K562 (cell line): ENCODE data around the gene DHDDS. TPM values are rescaled to one million over a fixed set of nuclear protein-coding genes. Genes with fewer than 3 reads are reported as not detected.

Source experiments
- COPS2 ChIP-seq: fragments of 450-650 bp; conservative IDR thresholded peaks from 2 replicates; pipeline ENCODE4 v1.6.1; 2016; ENCODE audit warnings: mild to moderate bottlenecking, moderate library complexity
- FOXK1 ChIP-seq: sonication (generic); formaldehyde crosslinking; IDR thresholded peaks from 2 replicates; pipeline ENCODE4 v1.8.0; 2022; ENCODE audit warnings: missing genetic modification reagents, mild to moderate bottlenecking, borderline replicate concordance
- NFIC ChIP-seq: fragments of 450-650 bp; IDR thresholded peaks from 2 replicates; pipeline ENCODE4 v1.6.1; 2017; ENCODE audit warnings: mild to moderate bottlenecking, inconsistent platforms
- NFRKB ChIP-seq: fragments of 450-650 bp; IDR thresholded peaks from 2 replicates; pipeline ENCODE4 v1.6.1; 2016; ENCODE audit warnings: low read depth
- PHB ChIP-seq: fragments of 250-450 bp; sonication (Bioruptor Pico); IDR thresholded peaks from 2 replicates; pipeline ENCODE4 v1.5.0; 2021
- RBM34 ChIP-seq: fragments of 200-400 bp; formaldehyde crosslinking; IDR thresholded peaks from 2 replicates; pipeline ENCODE4 v1.6.1; 2018; ENCODE audit warnings: low read length, borderline replicate concordance; ENCODE audit not compliant: insufficient read depth
- SETDB1 ChIP-seq: IDR thresholded peaks from one replicate; pipeline ENCODE4 v1.6.1; 2012; ENCODE audit warnings: low read length, control low read depth, inconsistent platforms
- WHSC1 ChIP-seq: IDR thresholded peaks from one replicate; pipeline ENCODE4 v1.6.1; 2012; ENCODE audit warnings: low read length, control low read depth, inconsistent platforms
- ZBTB7A ChIP-seq: IDR thresholded peaks from 2 replicates; pipeline ENCODE4 v1.6.1; 2011; ENCODE audit warnings: low read depth, mild to moderate bottlenecking, low read length, moderate library complexity, borderline replicate concordance; ENCODE audit not compliant: control insufficient read depth
- ZEB2 ChIP-seq: fragments of 450-650 bp; IDR thresholded peaks from 2 replicates; pipeline ENCODE4 v1.6.1; 2016
- ZNF224 ChIP-seq: sonication (generic); formaldehyde crosslinking; IDR thresholded peaks from 2 replicates; pipeline ENCODE4 v1.8.0; 2022; ENCODE audit warnings: mild to moderate bottlenecking, missing genetic modification reagents
- ZNF436 ChIP-seq: fragments of 250-450, 450-650 bp; sonication (Bioruptor Pico); formaldehyde crosslinking; IDR thresholded peaks from 2 replicates; pipeline ENCODE4 v1.7.0; 2020; ENCODE audit warnings: mild to moderate bottlenecking
- ZNF583 ChIP-seq: fragments of 250-450 bp; sonication (Bioruptor Pico); IDR thresholded peaks from 2 replicates; pipeline ENCODE4 v1.4.0; 2020
- polyA plus RNA-seq, 8 experiments: library from polyadenylated mRNA; depleted of rRNA in 4 of 8; stranded (reverse) in 5 of 8; unstranded in 3 of 8; fragments of >200 nt; fragmentation: Nextera tagmentation in 2 of 8; fragmentation: Illumina TruSeq in 1 of 8; extraction: Ambion mirVana in 2 of 8; extraction: Trizol in 1 of 8; gene quantifications; 2 replicates each; pipeline versions ENCODE4 v1.2.1 to v1.2.3, GENCODE V29; 2011 to 2014; ENCODE audit warnings: inconsistent platforms in 1 of 8, missing spikeins in 1 of 8
- total RNA-seq, 7 experiments: library from RNA; depleted of rRNA in 6 of 7; stranded (reverse); fragments of >200 nt in 6 of 7; fragmentation: Illumina TruSeq in 2 of 7; extraction: Trizol in 2 of 7; gene quantifications; 2 replicates each; pipeline versions ENCODE4 v1.2.1 to v1.2.3, GENCODE V29; 2011 to 2021; ENCODE audit warnings: low replicate concordance in 1 of 7
- TF ChIP-seq, protein P1 (sequence below): fragments of 450-650 bp; formaldehyde crosslinking; IDR thresholded peaks from 2 replicates; pipeline ENCODE4 v1.4.0; 2022; ENCODE audit warnings: missing genetic modification characterization
- TF ChIP-seq, protein P2 (sequence below): IDR thresholded peaks from 3 replicates; pipeline ENCODE4 v1.6.1; 2011; ENCODE audit warnings: borderline replicate concordance, mild to moderate bottlenecking, moderate library complexity; ENCODE audit not compliant: insufficient read length; ENCODE audit errors: extremely low read depth
- TF ChIP-seq, protein P3 (sequence below): fragments of 450-650 bp; formaldehyde crosslinking; IDR thresholded peaks from 2 replicates; pipeline ENCODE4 v1.4.0; 2020; ENCODE audit warnings: mild to moderate bottlenecking, moderate library complexity
- TF ChIP-seq, protein P4 (sequence below): fragments of 150-350 bp; IDR thresholded peaks from 2 replicates; pipeline ENCODE4 v1.6.1; 2014; ENCODE audit warnings: low read depth, mild to moderate bottlenecking, low read length, borderline replicate concordance

The DHDDS gene
- total and polyA plus RNA-seq, 9 of the 15 experiments (the other 6 are each of a cell fraction or from before 2014, with no cell fraction given), result 33.3 to 55.0 (median 44.3) TPM

DNA sequence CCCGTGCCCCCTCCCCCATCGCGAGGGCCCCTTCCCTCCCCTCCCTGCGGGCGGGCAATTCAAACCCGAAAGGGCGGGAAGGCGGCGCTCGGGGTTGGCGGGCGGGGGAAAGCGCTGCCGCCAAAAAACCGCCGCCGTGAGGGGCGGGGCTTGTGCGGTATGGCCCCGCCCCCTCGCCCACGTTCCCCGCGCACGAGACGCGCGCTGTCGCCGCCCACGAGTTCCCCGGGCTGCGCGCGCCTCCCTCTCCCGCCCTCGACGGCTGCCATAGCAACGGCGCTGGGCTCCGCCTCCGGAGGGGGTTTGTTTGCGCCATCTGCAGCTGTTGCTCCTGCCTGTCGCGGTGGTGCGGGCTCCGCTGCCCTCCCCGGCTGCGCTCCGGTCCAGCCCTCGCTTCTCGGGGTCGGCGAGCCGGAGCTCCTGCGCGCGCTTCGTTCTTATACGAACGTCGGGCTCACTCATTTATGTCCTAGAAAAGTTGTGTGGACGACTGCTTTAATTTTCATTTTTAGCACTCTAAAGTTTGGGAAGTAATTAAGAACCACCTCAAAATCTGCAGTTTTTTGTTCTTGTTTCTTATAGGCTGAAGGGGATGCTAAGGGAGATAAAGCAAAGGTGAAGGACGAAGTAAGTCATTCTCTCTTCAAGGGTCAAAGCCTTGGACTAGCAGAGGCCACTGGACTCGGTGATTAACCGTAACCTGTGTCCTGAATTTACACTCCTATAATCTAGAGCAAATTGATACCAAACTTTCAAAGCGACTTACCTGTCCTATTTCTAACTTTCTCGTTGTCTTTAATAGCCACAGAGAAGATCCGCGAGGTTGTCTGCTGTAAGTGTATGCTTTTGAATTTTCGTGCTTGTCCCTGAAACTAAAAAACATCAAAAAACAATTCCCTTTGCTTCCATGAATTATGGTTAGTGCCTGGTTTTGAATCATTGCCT lies 41.1 kb downstream of the DHDDS start (continued):
- TF ChIP-seq RBM34 (no peak), COPS2 (no peak), ZNF224 (CRISPR knock-in tag) (no peak), ZBTB7A (peak; percentile 38; the same call in 1 of the 2 replicates), ZEB2 (no peak), ZNF583 (no peak), NFIC (no peak), FOXK1 (CRISPR knock-in tag) (no peak), WHSC1 (no peak), SETDB1 (no peak), ZNF436 (CRISPR knock-in tag) (no peak), PHB (CRISPR knock-in tag) (no peak), NFRKB (no peak)
- TF ChIP-seq, protein P1, sequence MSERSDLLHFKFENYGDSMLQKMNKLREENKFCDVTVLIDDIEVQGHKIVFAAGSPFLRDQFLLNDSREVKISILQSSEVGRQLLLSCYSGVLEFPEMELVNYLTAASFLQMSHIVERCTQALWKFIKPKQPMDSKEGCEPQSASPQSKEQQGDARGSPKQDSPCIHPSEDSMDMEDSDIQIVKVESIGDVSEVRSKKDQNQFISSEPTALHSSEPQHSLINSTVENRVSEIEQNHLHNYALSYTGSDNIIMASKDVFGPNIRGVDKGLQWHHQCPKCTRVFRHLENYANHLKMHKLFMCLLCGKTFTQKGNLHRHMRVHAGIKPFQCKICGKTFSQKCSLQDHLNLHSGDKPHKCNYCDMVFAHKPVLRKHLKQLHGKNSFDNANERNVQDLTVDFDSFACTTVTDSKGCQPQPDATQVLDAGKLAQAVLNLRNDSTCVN (CRISPR knock-in tag), result no peak
- TF ChIP-seq, protein P2, sequence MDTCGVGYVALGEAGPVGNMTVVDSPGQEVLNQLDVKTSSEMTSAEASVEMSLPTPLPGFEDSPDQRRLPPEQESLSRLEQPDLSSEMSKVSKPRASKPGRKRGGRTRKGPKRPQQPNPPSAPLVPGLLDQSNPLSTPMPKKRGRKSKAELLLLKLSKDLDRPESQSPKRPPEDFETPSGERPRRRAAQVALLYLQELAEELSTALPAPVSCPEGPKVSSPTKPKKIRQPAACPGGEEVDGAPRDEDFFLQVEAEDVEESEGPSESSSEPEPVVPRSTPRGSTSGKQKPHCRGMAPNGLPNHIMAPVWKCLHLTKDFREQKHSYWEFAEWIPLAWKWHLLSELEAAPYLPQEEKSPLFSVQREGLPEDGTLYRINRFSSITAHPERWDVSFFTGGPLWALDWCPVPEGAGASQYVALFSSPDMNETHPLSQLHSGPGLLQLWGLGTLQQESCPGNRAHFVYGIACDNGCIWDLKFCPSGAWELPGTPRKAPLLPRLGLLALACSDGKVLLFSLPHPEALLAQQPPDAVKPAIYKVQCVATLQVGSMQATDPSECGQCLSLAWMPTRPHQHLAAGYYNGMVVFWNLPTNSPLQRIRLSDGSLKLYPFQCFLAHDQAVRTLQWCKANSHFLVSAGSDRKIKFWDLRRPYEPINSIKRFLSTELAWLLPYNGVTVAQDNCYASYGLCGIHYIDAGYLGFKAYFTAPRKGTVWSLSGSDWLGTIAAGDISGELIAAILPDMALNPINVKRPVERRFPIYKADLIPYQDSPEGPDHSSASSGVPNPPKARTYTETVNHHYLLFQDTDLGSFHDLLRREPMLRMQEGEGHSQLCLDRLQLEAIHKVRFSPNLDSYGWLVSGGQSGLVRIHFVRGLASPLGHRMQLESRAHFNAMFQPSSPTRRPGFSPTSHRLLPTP, result no peak
- TF ChIP-seq, protein P3, sequence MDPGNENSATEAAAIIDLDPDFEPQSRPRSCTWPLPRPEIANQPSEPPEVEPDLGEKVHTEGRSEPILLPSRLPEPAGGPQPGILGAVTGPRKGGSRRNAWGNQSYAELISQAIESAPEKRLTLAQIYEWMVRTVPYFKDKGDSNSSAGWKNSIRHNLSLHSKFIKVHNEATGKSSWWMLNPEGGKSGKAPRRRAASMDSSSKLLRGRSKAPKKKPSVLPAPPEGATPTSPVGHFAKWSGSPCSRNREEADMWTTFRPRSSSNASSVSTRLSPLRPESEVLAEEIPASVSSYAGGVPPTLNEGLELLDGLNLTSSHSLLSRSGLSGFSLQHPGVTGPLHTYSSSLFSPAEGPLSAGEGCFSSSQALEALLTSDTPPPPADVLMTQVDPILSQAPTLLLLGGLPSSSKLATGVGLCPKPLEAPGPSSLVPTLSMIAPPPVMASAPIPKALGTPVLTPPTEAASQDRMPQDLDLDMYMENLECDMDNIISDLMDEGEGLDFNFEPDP, result no peak
- TF ChIP-seq, protein P4, sequence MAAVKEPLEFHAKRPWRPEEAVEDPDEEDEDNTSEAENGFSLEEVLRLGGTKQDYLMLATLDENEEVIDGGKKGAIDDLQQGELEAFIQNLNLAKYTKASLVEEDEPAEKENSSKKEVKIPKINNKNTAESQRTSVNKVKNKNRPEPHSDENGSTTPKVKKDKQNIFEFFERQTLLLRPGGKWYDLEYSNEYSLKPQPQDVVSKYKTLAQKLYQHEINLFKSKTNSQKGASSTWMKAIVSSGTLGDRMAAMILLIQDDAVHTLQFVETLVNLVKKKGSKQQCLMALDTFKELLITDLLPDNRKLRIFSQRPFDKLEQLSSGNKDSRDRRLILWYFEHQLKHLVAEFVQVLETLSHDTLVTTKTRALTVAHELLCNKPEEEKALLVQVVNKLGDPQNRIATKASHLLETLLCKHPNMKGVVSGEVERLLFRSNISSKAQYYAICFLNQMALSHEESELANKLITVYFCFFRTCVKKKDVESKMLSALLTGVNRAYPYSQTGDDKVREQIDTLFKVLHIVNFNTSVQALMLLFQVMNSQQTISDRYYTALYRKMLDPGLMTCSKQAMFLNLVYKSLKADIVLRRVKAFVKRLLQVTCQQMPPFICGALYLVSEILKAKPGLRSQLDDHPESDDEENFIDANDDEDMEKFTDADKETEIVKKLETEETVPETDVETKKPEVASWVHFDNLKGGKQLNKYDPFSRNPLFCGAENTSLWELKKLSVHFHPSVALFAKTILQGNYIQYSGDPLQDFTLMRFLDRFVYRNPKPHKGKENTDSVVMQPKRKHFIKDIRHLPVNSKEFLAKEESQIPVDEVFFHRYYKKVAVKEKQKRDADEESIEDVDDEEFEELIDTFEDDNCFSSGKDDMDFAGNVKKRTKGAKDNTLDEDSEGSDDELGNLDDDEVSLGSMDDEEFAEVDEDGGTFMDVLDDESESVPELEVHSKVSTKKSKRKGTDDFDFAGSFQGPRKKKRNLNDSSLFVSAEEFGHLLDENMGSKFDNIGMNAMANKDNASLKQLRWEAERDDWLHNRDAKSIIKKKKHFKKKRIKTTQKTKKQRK, result no peak
